ENCODE data around the gene ANKRD22. TPM values are rescaled to one million over a fixed set of nuclear protein-coding genes. Genes with fewer than 3 reads are reported as not detected.

Gene ANKRD22
- total and polyA plus RNA-seq, 12 donors, result 0.29 to 2.0 (median 0.40) TPM; not detected in 4

DNA sequence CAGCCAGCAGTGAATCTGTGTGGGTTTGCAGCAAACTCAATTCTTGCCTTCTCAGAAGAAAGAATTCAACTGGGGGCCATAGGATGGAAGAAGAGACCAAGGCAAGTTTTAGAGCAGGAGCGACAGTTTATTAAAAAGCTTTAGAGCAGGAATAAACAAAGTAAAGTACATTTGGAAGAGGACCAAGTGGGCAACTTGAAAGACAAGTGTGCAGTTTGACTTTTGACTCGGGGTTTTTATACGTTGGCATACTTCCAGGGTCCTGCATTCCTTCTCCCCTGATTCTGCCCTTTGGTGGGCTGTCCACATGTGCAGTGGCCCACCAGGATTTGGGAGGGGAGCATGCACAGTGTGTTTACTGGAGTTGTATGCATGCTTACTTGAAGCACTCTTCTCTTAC is 3.0 kb upstream of the ANKRD22 start:
- WGBS, 4 donors, result 64 to 75% (median 67%) methylated on average over 3 of the region's 3 CpGs

GRCh38 chr10:88853155-88853881 is 1.7 kb upstream of the ANKRD22 start:
- H3K9me3 ChIP-seq (replicated peaks in 1 of 3), result no peaks in the 10 kb centered on the region
- no peaks in the 10 kb centered on the region for H3K36me3 ChIP-seq (replicated peaks in 1 of 2)
- H3K4me3 ChIP-seq, result no peak overlapping the region
- no peak overlapping the region for H3K27ac ChIP-seq
- TF ChIP-seq POLR2A (IDR thresholded peaks at IDR 0.05) (no peak), CTCF (IDR thresholded peaks at IDR 0.05) (no peak)
- peaks cover 6 to 12% of the 10 kb centered on the region in 2 donors for H3K4me1 ChIP-seq (replicated peaks in 1 of 2)
- intact Hi-C loops (cut with DNase I), result no loop called here
- 64 to 74% (median 71%) methylated on average over 4 of the region's 4 CpGs for WGBS, 4 donors
- H3K27me3 ChIP-seq, result no peaks in the 10 kb centered on the region
- peak in 1 of 7 donors; percentile 17 for DNase-seq

More for the DNA sequence above, 3.0 kb upstream of the ANKRD22 start:
- Histone ChIP-seq H3K9me3 (replicated peaks in 1 of 3) (no peaks in the 10 kb centered on the region), H3K27me3 (no peaks in the 10 kb centered on the region), H3K36me3 (replicated peaks in 1 of 2) (no peaks in the 10 kb centered on the region), H3K4me3 (no peak overlapping the region), H3K27ac (no peak overlapping the region), H3K4me1 (replicated peaks in 1 of 2) (peaks cover 0 to 23% of the 10 kb centered on the region in 2 donors)
- TF ChIP-seq POLR2A (IDR thresholded peaks at IDR 0.05), result no peak
- no peak for TF ChIP-seq CTCF (IDR thresholded peaks at IDR 0.05)
- intact Hi-C loops (cut with DNase I), result no loop called here
- no peak for DNase-seq

DNA sequence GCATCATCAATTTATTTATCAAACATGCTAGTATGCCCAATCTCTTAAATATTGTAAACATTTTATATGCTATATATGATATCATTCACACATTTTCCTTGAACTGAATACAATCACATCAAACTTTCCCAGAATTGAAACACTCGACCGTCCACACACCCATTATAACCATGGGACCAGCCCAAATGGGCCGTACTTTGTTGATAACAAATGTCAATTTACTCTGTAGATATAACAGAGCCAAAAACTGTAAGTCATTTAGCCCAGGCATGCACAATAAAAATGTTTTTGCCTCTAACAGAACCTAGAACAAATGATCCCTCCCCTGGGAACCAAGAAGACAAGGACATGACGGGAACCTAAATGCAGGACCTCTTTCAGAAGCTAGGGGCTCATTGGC is 683 bp upstream of the ANKRD22 start:
- no peak overlapping the region for H3K27ac ChIP-seq
- no peaks in the 10 kb centered on the region for H3K27me3 ChIP-seq
- no peak for TF ChIP-seq POLR2A (IDR thresholded peaks at IDR 0.05)
- no peak for TF ChIP-seq CTCF (IDR thresholded peaks at IDR 0.05)
- H3K4me1 ChIP-seq (replicated peaks in 1 of 2), result peaks cover 8% of the 10 kb centered on the region in 2 donors
- 76 to 91% (median 84%) methylated on average over 4 of the region's 4 CpGs for WGBS, 4 donors
- H3K9me3 ChIP-seq (replicated peaks in 1 of 3), result no peaks in the 10 kb centered on the region
- DNase-seq, result no peak
- no peaks in the 10 kb centered on the region for H3K36me3 ChIP-seq (replicated peaks in 1 of 2)
- intact Hi-C loops (cut with DNase I), result no loop called here
- H3K4me3 ChIP-seq, result no peak overlapping the region

DNA sequence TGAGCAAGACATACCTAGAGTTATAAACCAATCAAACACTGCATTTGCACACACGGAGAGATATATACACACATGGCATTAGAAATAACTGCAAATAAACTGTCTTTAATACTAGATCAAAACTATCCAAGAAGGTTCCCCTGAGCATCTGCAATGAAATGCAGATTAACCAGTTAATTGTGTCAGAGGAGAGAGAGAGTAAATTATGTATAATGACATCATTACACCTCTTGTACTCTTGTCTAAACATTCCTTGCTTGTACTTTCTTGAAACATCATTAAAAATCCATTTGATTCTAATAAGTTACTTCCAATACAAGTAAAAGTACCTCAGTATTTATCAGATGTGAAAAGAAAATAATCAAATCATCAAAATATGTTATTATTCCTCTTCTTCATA is 932 bp downstream of the ANKRD22 start:
- Histone ChIP-seq H3K27me3 (no peaks in the 10 kb centered on the region), H3K9me3 (replicated peaks in 1 of 3) (no peaks in the 10 kb centered on the region), H3K27ac (no peak overlapping the region), H3K4me3 (no peak overlapping the region), H3K36me3 (replicated peaks in 1 of 2) (no peaks in the 10 kb centered on the region), H3K4me1 (replicated peaks in 1 of 2) (peaks cover 8% of the 10 kb centered on the region in 2 donors)
- 81 to 96% (median 92%) methylated on average over 1 of the region's 1 CpG for WGBS, 4 donors
- DNase-seq, result no peak
- no peak for TF ChIP-seq CTCF (IDR thresholded peaks at IDR 0.05)
- no peak for TF ChIP-seq POLR2A (IDR thresholded peaks at IDR 0.05)
- intact Hi-C loops (cut with DNase I), result no loop called here

Data from adrenal gland (tissue), 12 donors.